GM12878 (cell line): ENCODE results near the gene TCIRG1. TPM values are rescaled to one million over a fixed set of nuclear protein-coding genes. Genes with fewer than 3 reads are reported as not detected.

Experiments
- ATAC-seq: fragments of 200-7000 bp; cut with Tn5 transposase; 3 replicates; pipeline ENCODE4 v1.9.1; 2020; ENCODE audit warnings: mild to moderate bottlenecking, moderate library complexity
- BruUV-seq: library from RNA; stranded (reverse); fragments of 400-500 nt; replicated peaks from 2 replicates; lab custom pipeline; 2021; lab: Mats Ljungman, UMichigan
- CTCF ChIA-PET: fragments of 300-600 bp; sonication (Branson Sonifier 250); formaldehyde crosslinking; extraction: SDS; loops from one replicate; lab custom pipeline; 2021; ENCODE audit warnings: inconsistent platforms; lab: Yijun Ruan, JAX
- POLR2A ChIA-PET: fragments of 350-600 bp; formaldehyde crosslinking; extraction: SDS; loops from one replicate; lab custom pipeline; 2021; ENCODE audit warnings: inconsistent platforms; lab: Charles Lee
- RAD21 ChIA-PET: fragments of 300-600 bp; sonication (Branson Sonifier 250); formaldehyde crosslinking; loops from one replicate; lab custom pipeline; 2023; ENCODE audit warnings: antibody characterized with exemption; ENCODE audit not compliant: unreplicated experiment; lab: Charles Lee
- SMC1A ChIA-PET: fragments of 300-600 bp; sonication (Branson Sonifier 250); formaldehyde crosslinking; loops from one replicate; lab custom pipeline; 2023; ENCODE audit not compliant: unreplicated experiment, uncharacterized antibody; lab: Charles Lee
- DNase-seq: peaks from one replicate; pipeline ENCODE4 v3.0.0-alpha.2; 2011; ENCODE audit warnings: low read depth, low spot score
- FAIRE-seq: peaks from 3 replicates; lab custom pipeline; 2011; peaks lifted over from hg19 to GRCh38; lab: Jason Lieb, UNC
- H2AFZ ChIP-seq: 2 replicates; pipeline ENCODE4 v1.6.0; 2011; ENCODE audit warnings: low read depth, low read length, control low read depth; ENCODE audit not compliant: control insufficient read depth
- H3K27ac ChIP-seq: 2 replicates; pipeline ENCODE4 v1.5.1; 2011; ENCODE audit warnings: control low read depth; ENCODE audit not compliant: control insufficient read depth, insufficient read depth
- H3K27me3 ChIP-seq, 2 experiments: replicated peaks in 1 of 2; 2 replicates each; pipeline versions ENCODE4 v1.6.0 to v1.6.1; 2011; ENCODE audit warnings: low read length in 1 of 2; ENCODE audit not compliant: control insufficient read depth in 2 of 2, insufficient read depth in 2 of 2
- H3K36me3 ChIP-seq, 2 experiments: 2 replicates each; pipeline ENCODE4 v1.5.1; 2011; ENCODE audit warnings: low read length in 1 of 2; ENCODE audit not compliant: control insufficient read depth in 2 of 2, insufficient read depth in 2 of 2
- H3K4me1 ChIP-seq: 2 replicates; pipeline ENCODE4 v1.6.1; 2011; ENCODE audit warnings: mild to moderate bottlenecking, low read length, moderate library complexity, mixed read lengths; ENCODE audit not compliant: control insufficient read depth, insufficient read depth
- H3K4me2 ChIP-seq: 2 replicates; pipeline ENCODE4 v1.6.0; 2011; ENCODE audit warnings: control low read depth; ENCODE audit not compliant: control insufficient read depth, insufficient read depth
- H3K4me3 ChIP-seq: fragments of 200-600 bp; sonication (generic); 2 replicates; pipeline ENCODE4 v1.5.1; 2016
- H3K79me2 ChIP-seq: 2 replicates; pipeline ENCODE4 v1.6.0; 2011; ENCODE audit warnings: low read length; ENCODE audit not compliant: control insufficient read depth, insufficient read depth
- H3K9ac ChIP-seq: 2 replicates; pipeline ENCODE4 v1.8.0; 2011; ENCODE audit warnings: low read length, control low read depth, mixed read lengths; ENCODE audit not compliant: control insufficient read depth, insufficient read depth
- H3K9me3 ChIP-seq: replicated peaks from 3 replicates; pipeline ENCODE4 v1.5.1; 2011; ENCODE audit warnings: mild to moderate bottlenecking, low read length; ENCODE audit not compliant: control insufficient read depth, insufficient read depth
- H4K20me1 ChIP-seq: 2 replicates; pipeline ENCODE4 v1.6.0; 2011; ENCODE audit not compliant: control insufficient read depth, insufficient read depth
- ATF7 ChIP-seq: fragments of 450-650 bp; IDR thresholded peaks from 2 replicates; pipeline ENCODE4 v1.6.1; 2016; ENCODE audit warnings: low read depth, mild to moderate bottlenecking
- CBFB ChIP-seq: IDR thresholded peaks from 2 replicates; pipeline ENCODE4 v1.6.1; 2016; ENCODE audit warnings: antibody characterized with exemption, low read depth
- CEBPB ChIP-seq, 2 experiments: fragments of 150-350 bp in 1 of 2; IDR thresholded peaks; 2 replicates each; pipeline ENCODE4 v1.6.1; 2012 to 2014; ENCODE audit warnings: low read depth in 2 of 2, low read length in 2 of 2, borderline replicate concordance in 1 of 2, inconsistent platforms in 1 of 2
- CEBPZ ChIP-seq: fragments of 150-350 bp; IDR thresholded peaks from 2 replicates; pipeline ENCODE4 v1.6.1; 2016; ENCODE audit warnings: low read depth, low read length
- E2F8 ChIP-seq: fragments of 450-650 bp; IDR thresholded peaks from 2 replicates; pipeline ENCODE4 v1.6.1; 2018; ENCODE audit warnings: mild to moderate bottlenecking, low read depth, moderate library complexity; ENCODE audit not compliant: partially characterized antibody
- GABPA ChIP-seq: IDR thresholded peaks from 2 replicates; pipeline ENCODE4 v1.6.1; 2014; ENCODE audit warnings: antibody characterized with exemption, low read depth, mild to moderate bottlenecking, inconsistent platforms
- HDAC2 ChIP-seq: fragments of 200-600 bp; sonication (generic); IDR thresholded peaks from 2 replicates; pipeline ENCODE4 v1.6.1; 2017
- HDGF ChIP-seq: fragments of 450-650 bp; IDR thresholded peaks from 2 replicates; pipeline ENCODE4 v1.6.1; 2016; ENCODE audit warnings: antibody characterized with exemption
- KDM1A ChIP-seq: fragments of 200-600 bp; sonication (generic); IDR thresholded peaks from 2 replicates; pipeline ENCODE4 v1.6.1; 2016; ENCODE audit warnings: borderline replicate concordance
- MEF2A ChIP-seq: IDR thresholded peaks from 2 replicates; pipeline ENCODE4 v1.6.1; 2011; ENCODE audit warnings: low read depth, mild to moderate bottlenecking, low read length, moderate library complexity; ENCODE audit not compliant: insufficient read depth
- MTA3 ChIP-seq: IDR thresholded peaks from 2 replicates; pipeline ENCODE4 v1.6.1; 2012; ENCODE audit warnings: low read length, inconsistent platforms, borderline replicate concordance
- NFXL1 ChIP-seq: fragments of 450-650 bp; IDR thresholded peaks from 2 replicates; pipeline ENCODE4 v1.6.1; 2017; ENCODE audit warnings: antibody characterized with exemption, mild to moderate bottlenecking, borderline replicate concordance
- RELA ChIP-seq: fragments of 450-650 bp; IDR thresholded peaks from 2 replicates; pipeline ENCODE4 v1.8.0; 2014; ENCODE audit warnings: borderline replicate concordance; ENCODE audit not compliant: partially characterized antibody
- SMAD1 ChIP-seq: fragments of 450-650 bp; IDR thresholded peaks from 2 replicates; pipeline ENCODE4 v1.6.1; 2018; ENCODE audit warnings: mild to moderate bottlenecking, low read depth; ENCODE audit not compliant: partially characterized antibody
- SPI1 ChIP-seq: IDR thresholded peaks from 2 replicates; pipeline ENCODE4 v1.6.1; 2011; ENCODE audit warnings: low read depth, mild to moderate bottlenecking, low read length, moderate library complexity, borderline replicate concordance; ENCODE audit not compliant: insufficient read depth
- TCF7 ChIP-seq: IDR thresholded peaks from 2 replicates; pipeline ENCODE4 v1.6.1; 2014; ENCODE audit warnings: antibody characterized with exemption, borderline replicate concordance
- ZSCAN29 ChIP-seq: fragments of 450-650 bp; IDR thresholded peaks from 2 replicates; pipeline ENCODE4 v1.6.1; 2017; ENCODE audit warnings: mild to moderate bottlenecking, moderate library complexity
- WGBS: methylation state at CpG from one replicate; pipeline ENCODE4 v1.1.6; 2016; ENCODE audit warnings: low lambda C conversion rate; ENCODE audit not compliant: insufficient replicate concordance, insufficient coverage; ENCODE audit errors: missing lambda C conversion rate; 5-methylcytosine and 5-hydroxymethylcytosine counted together
- in situ Hi-C: fragments of 300-500 bp; cut with MboI; formaldehyde crosslinking; loops from 9 replicates; pipeline ENCODE4 v1.14.3; 2018; ENCODE audit warnings: mixed read lengths
- intact Hi-C: fragments of 100-400 bp; cut with micrococcal nuclease; formaldehyde crosslinking; loops from one replicate; pipeline ENCODE4 v1.14.2; 2022; ENCODE audit not compliant: unreplicated experiment
- polyA plus RNA-seq, 11 experiments: library from polyadenylated mRNA; depleted of rRNA in 4 of 11; unstranded in 6 of 11; stranded (reverse) in 5 of 11; fragments of >200 nt; fragmentation: Nextera tagmentation in 4 of 11; fragmentation: Illumina TruSeq in 1 of 11; extraction: Ambion mirVana in 4 of 11; extraction: Trizol in 1 of 11; gene quantifications; 1 replicate in 1 of 11; 2 replicates in 10 of 11; pipeline versions ENCODE4 v1.2.1 to v1.2.3, GENCODE V29; 2011 to 2016; ENCODE audit warnings: inconsistent platforms in 2 of 11, missing spikeins in 2 of 11, low read depth in 1 of 11
- total RNA-seq, 4 experiments: library from RNA; depleted of rRNA in 3 of 4; stranded (reverse); fragments of >200 nt in 3 of 4; fragmentation: Illumina TruSeq in 1 of 4; extraction: Trizol in 1 of 4; gene quantifications; 2 replicates each; pipeline versions ENCODE4 v1.2.1 to v1.2.3, GENCODE V29; 2013 to 2021

TCIRG1 gene
- total and polyA plus RNA-seq, 10 of the 15 experiments (the other 5 are each of a cell fraction or from before 2014, with no cell fraction given) = 0.76 to 218 (median 87.4) TPM

- ChIA-PET RAD21 (no interaction called here), POLR2A (no interaction called here), CTCF (interaction anchor here (1.7 to 1.8 kb wide), 2 partner anchors 9 to 22 kb away, joined by 3 to 4 read pairs; partner anchors contain the start of gene ALDH3B1), SMC1A (interaction anchor here (1.0 kb wide), 1 partner anchor 45 kb away, joined by 4 read pairs; no protein-coding TSS in a partner anchor)
- intact Hi-C loops (loop anchor here (5.0 kb wide), 1 partner anchor 85 kb away; no protein-coding TSS in a partner anchor), in situ Hi-C loops (no loop called here)
- no peaks in the 10 kb centered on the region for H4K20me1 ChIP-seq
- no peaks in the 10 kb centered on the region for H3K9me3 ChIP-seq
- 87% methylated on average over 9 of the region's 9 CpGs for WGBS
- H3K4me2 ChIP-seq = peak overlapping the region; percentile 89
- FAIRE-seq (no peak), DNase-seq (no peak), ATAC-seq (no peak)
- TF ChIP-seq TCF7 = no peak
- TF ChIP-seq CEBPB (IDR thresholded peaks at IDR 0.05; ENCODE audit: borderline replicate concordance in 1 of 2, low read depth in 2 of 2, low read length in 2 of 2) = no peak
- TF ChIP-seq SMAD1 = no peak
- no peak for TF ChIP-seq MEF2A
- no peak for TF ChIP-seq RELA
- TF ChIP-seq HDGF = no peak
- TF ChIP-seq KDM1A = no peak
- no peak for TF ChIP-seq E2F8
- TF ChIP-seq MTA3 = no peak
- TF ChIP-seq CBFB = no peak
- TF ChIP-seq CEBPZ = no peak
- no peak for TF ChIP-seq ZSCAN29
- no peak for TF ChIP-seq GABPA
- TF ChIP-seq NFXL1 = no peak
- TF ChIP-seq ATF7 = no peak
- no peak for TF ChIP-seq SPI1
- no peak for TF ChIP-seq HDAC2
- H3K79me2 ChIP-seq = peaks cover 18% of the 10 kb centered on the region
- no peak overlapping the region for H3K27ac ChIP-seq
- no TSS peak for BruUV-seq
- no peak overlapping the region for H2AFZ ChIP-seq
- no peaks in the 10 kb centered on the region for H3K27me3 ChIP-seq
- H3K9ac ChIP-seq = peak overlapping the region; percentile 99
- peaks cover 14% of the 10 kb centered on the region for H3K4me1 ChIP-seq
- H3K36me3 ChIP-seq = peaks cover 3 to 15% of the 10 kb centered on the region in 2 experiments; a peak in 3 of 4 replicates
- peak overlapping the region; percentile 89; the same call in 1 of the 2 replicates for H3K4me3 ChIP-seq
These were observed 6.8 kb upstream of the TCIRG1 start for GRCh38 chr11:68032003-68032402.
